Activated naive CD8-positive, alpha-beta T cell treated with anti-CD3 and anti-CD28 coated beads for 36 hours (primary cell): ENCODE data around the gene TUT4. TPM values are rescaled to one million over a fixed set of nuclear protein-coding genes. Genes with fewer than 3 reads are reported as not detected.
A peak's percentile ranks its signal among the peaks of the same experiment; 100 is the strongest.

Source experiments
- DNase-seq: peaks from one replicate; pipeline ENCODE4 v3.0.0; 2021
- H3K27ac Mint-ChIP-seq: one replicate; pipeline ENCODE4 v1.8.0; 2022; ENCODE audit warnings: mild to moderate bottlenecking, moderate library complexity, mixed read lengths
- H3K27me3 Mint-ChIP-seq: one replicate; pipeline ENCODE4 v1.8.0; 2022; ENCODE audit warnings: mild to moderate bottlenecking, mixed read lengths
- H3K36me3 Mint-ChIP-seq: one replicate; pipeline ENCODE4 v1.8.0; 2021; ENCODE audit warnings: mild to moderate bottlenecking, mixed read lengths
- H3K4me1 Mint-ChIP-seq: one replicate; pipeline ENCODE4 v1.8.0; 2021; ENCODE audit warnings: mixed read lengths
- H3K4me3 Mint-ChIP-seq: one replicate; pipeline ENCODE4 v1.8.0; 2022; ENCODE audit warnings: mild to moderate bottlenecking, moderate library complexity, mixed read lengths
- H3K9me3 Mint-ChIP-seq: one replicate; pipeline ENCODE4 v1.8.0; 2022; ENCODE audit warnings: mixed read lengths
- total RNA-seq, 2 experiments: library from RNA; stranded (reverse); gene quantifications; one replicate each; pipeline ENCODE4 v1.2.3, GENCODE V29; 2021

TUT4 gene
- total RNA-seq, 2 experiments from 2014 or later, result 56.7 to 58.2 TPM

DNA sequence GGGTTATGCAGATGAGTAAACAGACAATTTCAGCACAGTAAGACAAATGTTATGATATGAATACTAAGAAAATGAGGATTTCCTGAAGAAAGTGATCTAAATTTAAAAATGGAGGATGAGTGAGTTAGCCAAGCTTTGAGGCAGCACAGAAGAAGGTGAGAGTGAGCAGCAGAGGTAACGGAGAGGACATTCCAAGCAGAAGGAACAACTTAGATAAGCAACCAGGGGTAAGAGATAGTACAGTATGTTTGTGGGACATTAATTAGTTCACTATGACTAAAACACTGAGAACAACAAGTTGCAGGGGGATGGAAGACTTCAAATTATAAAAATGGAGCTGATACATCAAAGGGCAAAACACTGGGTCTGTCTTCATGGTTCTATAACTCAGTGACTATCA lies 125.7 kb downstream of the TUT4 start:
- Mint-ChIP-seq H3K27ac (peak overlapping the region; percentile 4), H3K27me3 (no peaks in the 10 kb centered on the region), H3K4me3 (no peak overlapping the region), H3K36me3 (peaks cover 42% of the 10 kb centered on the region), H3K9me3 (no peaks in the 10 kb centered on the region), H3K4me1 (peaks cover 35% of the 10 kb centered on the region)
- DNase-seq, result no peak

DNA sequence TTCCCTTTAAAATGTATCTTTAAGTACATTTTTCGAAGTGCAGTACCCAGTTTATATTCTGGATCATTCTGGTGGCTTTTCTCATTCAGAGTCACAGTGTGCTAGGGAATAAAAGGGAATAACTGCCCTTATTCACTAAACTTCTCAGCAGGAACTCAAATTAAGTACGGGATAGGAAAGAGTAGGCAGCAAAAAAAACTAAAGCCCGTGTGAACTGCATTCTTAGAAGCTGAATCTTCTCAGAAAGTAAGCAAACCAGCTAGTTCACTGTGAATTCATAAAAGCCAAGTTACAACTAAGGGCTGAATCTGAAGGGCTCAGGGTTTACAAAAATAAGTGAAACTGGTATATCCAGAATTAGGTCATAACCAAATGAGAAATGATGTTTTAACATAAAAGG lies 126.5 kb downstream of the TUT4 start:
- no peak for DNase-seq
- Mint-ChIP-seq H3K36me3 (peaks cover 45% of the 10 kb centered on the region), H3K4me1 (peaks cover 35% of the 10 kb centered on the region), H3K27me3 (no peaks in the 10 kb centered on the region), H3K9me3 (no peaks in the 10 kb centered on the region), H3K4me3 (no peak overlapping the region), H3K27ac (peak overlapping the region; percentile 64)

DNA sequence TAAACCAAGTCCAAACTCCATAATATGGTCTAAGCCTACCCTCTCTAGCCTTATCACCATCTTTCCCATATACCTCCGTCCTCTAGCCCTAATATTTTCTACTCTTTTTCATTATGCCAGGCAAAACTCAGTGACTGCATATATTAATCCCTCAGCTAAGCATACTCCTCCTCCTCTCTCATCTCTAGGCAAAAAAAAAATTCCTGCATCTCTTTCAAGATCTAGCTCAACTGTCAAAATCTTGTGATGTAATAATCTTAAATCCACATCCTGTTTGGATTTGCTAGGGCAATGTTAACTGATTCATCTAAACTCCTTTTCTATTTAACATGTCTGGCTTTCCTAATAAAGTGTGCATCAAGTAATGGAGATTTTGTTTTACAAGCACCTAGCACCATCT lies 128.1 kb downstream of the TUT4 start:
- peaks cover 45% of the 10 kb centered on the region for H3K36me3 Mint-ChIP-seq
- H3K27me3 Mint-ChIP-seq, result no peaks in the 10 kb centered on the region
- H3K9me3 Mint-ChIP-seq, result no peaks in the 10 kb centered on the region
- H3K4me3 Mint-ChIP-seq, result no peak overlapping the region
- no peak for DNase-seq
- H3K27ac Mint-ChIP-seq, result peak overlapping the region; percentile 92
- peaks cover 37% of the 10 kb centered on the region for H3K4me1 Mint-ChIP-seq

DNA sequence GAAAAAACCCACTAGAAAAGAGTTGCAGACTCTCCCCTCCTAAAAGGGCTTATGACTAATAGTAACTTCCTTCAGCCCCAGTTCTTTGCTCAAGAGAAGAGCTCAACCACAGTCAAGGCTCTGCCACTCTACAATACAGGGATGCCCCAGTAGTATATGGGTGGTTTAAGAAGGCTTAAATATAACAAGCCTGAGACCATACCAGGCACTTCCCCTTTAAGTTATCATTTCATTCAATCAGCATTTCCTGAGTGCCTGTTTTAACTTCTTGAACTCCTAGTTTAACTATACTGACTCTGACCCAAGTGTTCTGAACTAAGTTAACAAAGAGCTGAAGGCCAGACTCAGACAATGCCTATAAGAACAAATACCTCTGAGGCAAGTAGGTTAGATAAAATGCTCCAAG lies 128.7 kb downstream of the TUT4 start:
- H3K9me3 Mint-ChIP-seq, result no peaks in the 10 kb centered on the region
- peak overlapping the region; percentile 55 for H3K4me3 Mint-ChIP-seq
- H3K27me3 Mint-ChIP-seq, result no peaks in the 10 kb centered on the region
- H3K36me3 Mint-ChIP-seq, result peaks cover 51% of the 10 kb centered on the region
- H3K4me1 Mint-ChIP-seq, result peaks cover 40% of the 10 kb centered on the region
- DNase-seq, result peak; percentile 5
- H3K27ac Mint-ChIP-seq, result peak overlapping the region; percentile 92

DNA sequence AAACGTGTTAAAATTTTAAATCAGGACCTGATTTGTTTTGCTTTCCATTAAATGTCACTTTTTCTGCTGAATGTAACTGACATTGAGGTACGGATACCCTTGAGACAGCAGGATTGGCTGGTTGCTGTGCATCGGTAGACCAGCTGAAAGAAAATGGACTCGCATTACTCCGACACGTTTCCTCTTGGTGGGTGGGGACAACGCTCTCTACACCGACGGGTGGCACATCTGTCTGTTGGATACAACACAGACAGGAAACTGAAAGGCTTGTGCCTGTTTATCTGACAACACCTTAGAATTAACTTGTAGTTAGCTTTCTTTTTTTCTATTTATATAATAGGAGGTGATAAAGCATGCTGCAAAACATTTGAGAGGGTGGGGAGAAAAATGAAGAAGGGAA lies 129.1 kb downstream of the TUT4 start:
- peak overlapping the region; percentile 92 for H3K27ac Mint-ChIP-seq
- no peaks in the 10 kb centered on the region for H3K27me3 Mint-ChIP-seq
- DNase-seq, result peak; percentile 69
- peak overlapping the region; percentile 55 for H3K4me3 Mint-ChIP-seq
- peaks cover 54% of the 10 kb centered on the region for H3K36me3 Mint-ChIP-seq
- peaks cover 40% of the 10 kb centered on the region for H3K4me1 Mint-ChIP-seq
- no peaks in the 10 kb centered on the region for H3K9me3 Mint-ChIP-seq

DNA sequence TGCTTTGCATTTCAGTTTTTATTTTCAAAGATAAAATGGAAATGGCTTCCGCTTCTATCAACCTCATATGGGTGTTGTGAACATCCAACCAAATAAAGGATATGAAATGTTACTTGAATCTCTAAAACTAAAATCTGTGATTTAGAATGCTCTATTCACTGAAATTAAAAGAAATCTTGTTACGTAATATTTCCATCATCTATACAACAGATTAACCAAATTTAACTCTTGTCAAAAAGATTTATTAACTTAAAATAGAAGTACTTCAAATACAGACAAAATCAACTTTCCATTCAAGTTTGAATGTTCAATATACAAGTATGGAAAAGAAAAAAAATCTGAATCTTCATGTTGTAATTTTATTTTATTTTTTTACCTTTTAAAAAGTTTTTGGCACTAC lies 129.8 kb downstream of the TUT4 start:
- no peak overlapping the region for H3K4me3 Mint-ChIP-seq
- H3K27me3 Mint-ChIP-seq, result no peaks in the 10 kb centered on the region
- H3K36me3 Mint-ChIP-seq, result peaks cover 53% of the 10 kb centered on the region
- peaks cover 42% of the 10 kb centered on the region for H3K4me1 Mint-ChIP-seq
- no peak for DNase-seq
- H3K9me3 Mint-ChIP-seq, result no peaks in the 10 kb centered on the region
- H3K27ac Mint-ChIP-seq, result peak overlapping the region; percentile 34

DNA sequence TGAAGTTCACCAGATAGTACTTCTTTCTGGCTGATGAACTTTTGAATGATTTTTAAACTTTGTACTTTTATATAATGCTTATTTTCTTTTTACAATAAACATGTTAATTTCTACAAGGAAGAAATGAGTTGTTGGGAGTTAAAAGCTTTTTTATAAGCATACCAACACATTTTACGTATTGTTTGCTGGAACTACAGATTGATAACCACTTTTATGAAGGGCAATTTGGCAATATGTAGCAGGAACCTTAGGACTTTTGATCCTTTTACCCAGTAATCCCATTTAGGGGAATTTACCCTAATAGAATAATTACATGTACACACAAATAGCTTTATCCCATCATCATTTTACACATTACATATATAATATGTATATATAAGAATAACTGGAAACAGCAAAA lies 132.2 kb downstream of the TUT4 start:
- H3K9me3 Mint-ChIP-seq, result no peaks in the 10 kb centered on the region
- no peak overlapping the region for H3K27ac Mint-ChIP-seq
- no peak for DNase-seq
- no peak overlapping the region for H3K4me3 Mint-ChIP-seq
- H3K4me1 Mint-ChIP-seq, result peaks cover 35% of the 10 kb centered on the region
- H3K27me3 Mint-ChIP-seq, result no peaks in the 10 kb centered on the region
- peaks cover 48% of the 10 kb centered on the region for H3K36me3 Mint-ChIP-seq

DNA sequence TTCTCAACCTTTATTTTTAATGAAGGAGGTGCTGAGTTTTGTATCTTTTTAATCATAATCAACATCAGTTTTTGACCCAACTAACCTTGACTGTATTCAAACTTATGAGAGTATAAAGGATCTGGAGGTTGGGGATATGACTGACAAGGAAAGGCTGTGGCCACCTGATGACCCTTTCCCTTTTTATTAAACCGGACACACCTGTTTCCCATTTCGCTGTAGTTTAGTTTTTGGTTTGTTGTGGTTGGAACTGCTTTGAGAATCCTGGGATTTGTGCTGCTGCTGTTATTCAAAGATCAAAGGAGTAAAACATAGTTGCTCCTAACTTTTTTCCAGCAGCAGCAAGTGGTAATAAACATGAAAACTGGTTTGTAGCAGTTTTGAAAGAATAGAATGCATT lies 136.1 kb downstream of the TUT4 start:
- Mint-ChIP-seq H3K27me3 (no peaks in the 10 kb centered on the region), H3K36me3 (peaks cover 45% of the 10 kb centered on the region), H3K9me3 (no peaks in the 10 kb centered on the region), H3K4me3 (no peak overlapping the region), H3K4me1 (peaks cover 7% of the 10 kb centered on the region), H3K27ac (no peak overlapping the region)
- DNase-seq, result no peak

DNA sequence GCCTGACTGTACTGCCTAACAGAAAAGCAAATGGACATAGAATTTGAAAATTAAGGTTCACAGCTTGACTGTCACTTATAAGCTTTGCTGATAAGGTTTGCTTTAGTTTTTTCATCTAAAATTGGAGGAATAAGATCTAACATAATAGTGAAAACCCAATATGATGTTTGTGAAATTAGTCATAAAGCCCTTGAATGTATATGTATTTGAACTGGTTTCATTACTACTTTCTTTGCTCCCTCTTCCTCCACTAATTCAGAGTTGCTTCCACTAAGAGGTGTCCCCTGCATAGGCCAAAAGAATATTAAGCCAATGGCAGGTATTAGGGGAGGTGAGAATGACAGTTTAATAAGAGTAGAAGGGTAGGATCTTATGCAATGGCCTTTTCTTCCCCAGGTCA lies 137.9 kb downstream of the TUT4 start:
- H3K27me3 Mint-ChIP-seq, result no peaks in the 10 kb centered on the region
- H3K9me3 Mint-ChIP-seq, result no peaks in the 10 kb centered on the region
- no peak overlapping the region for H3K27ac Mint-ChIP-seq
- peaks cover 7% of the 10 kb centered on the region for H3K4me1 Mint-ChIP-seq
- DNase-seq, result no peak
- H3K4me3 Mint-ChIP-seq, result no peak overlapping the region
- H3K36me3 Mint-ChIP-seq, result peaks cover 48% of the 10 kb centered on the region

DNA sequence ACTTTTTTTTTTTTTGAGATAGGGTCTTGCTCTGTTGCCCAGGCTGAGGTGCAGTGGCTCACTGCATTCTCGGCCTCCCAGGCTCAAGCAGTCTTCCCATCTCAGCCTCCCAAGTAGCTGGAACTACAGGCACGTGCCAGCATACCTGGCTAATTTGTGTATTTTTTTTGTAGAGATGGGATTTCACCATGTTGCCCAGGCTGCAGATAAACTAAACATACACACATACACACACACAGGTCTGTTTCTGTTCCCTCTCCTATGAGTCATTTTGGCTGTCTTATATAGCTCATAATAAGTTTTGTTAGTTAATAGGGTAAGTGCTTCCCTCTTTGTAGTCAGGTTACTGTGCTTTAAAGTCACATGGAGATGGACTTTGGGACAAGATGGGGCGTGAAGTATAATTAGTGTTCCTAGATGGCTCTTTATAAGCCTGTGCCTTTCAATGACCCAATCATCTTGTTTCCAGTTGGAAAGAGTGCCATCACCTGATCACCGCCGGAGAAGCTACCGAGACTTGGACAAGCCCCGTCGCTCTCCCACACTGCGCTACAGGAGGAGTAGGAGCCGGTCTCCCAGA lies 139.4 kb downstream of the TUT4 start:
- Mint-ChIP-seq H3K4me3 (no peak overlapping the region), H3K4me1 (peaks cover 2% of the 10 kb centered on the region), H3K9me3 (no peaks in the 10 kb centered on the region), H3K36me3 (peaks cover 43% of the 10 kb centered on the region), H3K27ac (no peak overlapping the region), H3K27me3 (no peaks in the 10 kb centered on the region)
- no peak for DNase-seq

DNA sequence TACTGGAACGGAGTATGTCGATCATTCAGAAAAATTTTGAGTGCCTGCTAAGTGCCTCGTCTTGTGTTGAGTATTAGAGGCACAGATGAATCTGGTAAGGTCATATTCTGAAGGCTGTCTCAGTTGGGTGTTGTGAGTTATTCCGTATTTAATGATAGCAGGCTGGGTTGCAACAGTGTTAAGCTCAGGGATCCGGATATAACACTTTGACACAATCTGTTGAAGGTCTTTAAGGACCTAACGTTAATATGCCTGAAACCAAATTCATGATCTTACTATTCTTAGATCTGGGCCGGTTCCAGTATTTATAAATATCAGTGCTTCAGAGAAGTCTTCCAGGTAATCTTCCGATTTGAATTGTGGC lies 147.9 kb downstream of the TUT4 start:
- H3K27me3 Mint-ChIP-seq, result no peaks in the 10 kb centered on the region
- no peaks in the 10 kb centered on the region for H3K9me3 Mint-ChIP-seq
- peak overlapping the region; percentile 100 for H3K27ac Mint-ChIP-seq
- peak overlapping the region; percentile 100 for H3K4me3 Mint-ChIP-seq
- peaks cover 40% of the 10 kb centered on the region for H3K4me1 Mint-ChIP-seq
- no peak for DNase-seq
- H3K36me3 Mint-ChIP-seq, result peaks cover 61% of the 10 kb centered on the region

DNA sequence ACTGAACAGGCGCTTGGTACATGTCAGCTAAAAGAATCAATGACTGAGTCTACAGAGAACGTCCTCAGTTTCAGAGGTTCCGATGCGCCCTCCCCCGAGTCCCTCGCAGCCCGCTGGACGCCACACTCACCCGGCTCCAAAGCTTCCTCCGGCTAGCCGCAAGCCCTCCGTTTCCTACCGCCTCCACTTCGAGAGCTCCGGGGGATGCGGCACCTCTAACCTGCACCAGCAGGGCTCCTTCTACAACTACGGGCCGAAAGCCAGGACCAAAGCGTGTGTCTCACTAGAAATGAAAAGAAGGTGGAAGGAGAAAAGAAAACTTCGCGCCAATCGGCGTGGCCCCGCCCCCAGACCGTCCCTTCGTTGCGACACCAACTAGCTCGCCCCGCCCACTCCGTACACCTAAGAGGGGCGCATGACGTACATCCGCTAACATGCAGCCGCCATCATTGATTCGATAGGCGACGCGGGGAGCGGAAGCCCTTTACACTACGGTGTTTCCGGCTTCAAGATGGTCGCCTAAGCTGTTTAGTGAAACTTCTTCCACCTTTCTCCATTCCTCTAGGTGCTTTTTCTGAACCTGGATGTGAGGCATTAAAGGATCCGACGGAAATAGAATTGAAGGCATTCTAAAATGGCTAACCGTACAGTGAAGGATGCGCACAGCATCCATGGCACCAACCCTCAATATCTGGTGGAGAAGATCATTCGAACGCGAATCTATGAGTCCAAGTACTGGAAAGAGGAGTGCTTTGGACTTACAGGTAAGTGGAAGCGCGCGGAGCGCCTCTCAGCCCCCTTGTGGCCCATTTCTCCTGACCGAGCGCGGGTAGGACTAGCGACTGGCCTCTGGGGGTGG lies 148.5 kb downstream of the TUT4 start, which contains the start of the genes ORC1 and PRPF38A:
ORC1 (minus strand) TSS at position 308 of the 859 bp plus-strand sequence. CDS start 2,200 bp downstream, outside the sequence.
PRPF38A (plus strand) TSS at position 487 of the 859 bp plus-strand sequence; CDS start at position 635, 148 bp downstream.
- DNase-seq, result peak; percentile 96
- peak within 1 kb of the TSS; percentile 100 for H3K4me3 Mint-ChIP-seq
- H3K9me3 Mint-ChIP-seq, result no peaks in the 10 kb centered on the region
- H3K27ac Mint-ChIP-seq, result peak within 1 kb of the TSS; percentile 100
- peaks cover 65% of the 10 kb centered on the region for H3K36me3 Mint-ChIP-seq
- no peaks in the 10 kb centered on the region for H3K27me3 Mint-ChIP-seq
- peaks cover 40% of the 10 kb centered on the region for H3K4me1 Mint-ChIP-seq

DNA sequence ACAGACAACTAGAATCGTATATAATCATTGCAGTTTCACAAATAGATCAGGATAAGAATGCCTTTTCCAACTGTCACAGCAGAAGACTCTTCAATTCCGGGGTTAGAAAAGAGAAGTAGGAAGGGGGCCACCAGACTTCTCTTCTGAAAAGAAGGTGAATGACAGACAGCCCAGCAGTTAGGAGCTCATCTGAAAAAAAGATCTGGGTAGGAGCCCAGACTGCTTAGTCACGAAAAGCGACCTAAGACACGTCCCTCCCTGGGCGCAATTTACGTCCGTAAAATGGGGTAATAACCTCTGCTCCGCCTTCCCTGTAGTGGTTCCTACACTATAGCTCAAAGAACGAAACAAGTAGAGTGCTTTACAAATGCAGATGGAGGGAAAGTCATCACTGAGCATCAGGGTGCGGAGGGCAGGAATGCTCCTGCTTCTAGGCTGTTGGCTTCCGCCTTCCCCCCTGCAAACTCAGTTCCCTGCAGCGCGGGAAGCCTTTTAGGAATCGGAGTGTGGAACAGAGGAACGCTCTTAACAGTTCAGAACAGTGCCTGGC lies 149.3 kb downstream of the TUT4 start:
- no peaks in the 10 kb centered on the region for H3K9me3 Mint-ChIP-seq
- H3K27ac Mint-ChIP-seq, result peak overlapping the region; percentile 100
- peak overlapping the region; percentile 100 for H3K4me3 Mint-ChIP-seq
- peaks cover 65% of the 10 kb centered on the region for H3K36me3 Mint-ChIP-seq
- H3K4me1 Mint-ChIP-seq, result peaks cover 40% of the 10 kb centered on the region
- peak; percentile 42 for DNase-seq
- H3K27me3 Mint-ChIP-seq, result no peaks in the 10 kb centered on the region

DNA sequence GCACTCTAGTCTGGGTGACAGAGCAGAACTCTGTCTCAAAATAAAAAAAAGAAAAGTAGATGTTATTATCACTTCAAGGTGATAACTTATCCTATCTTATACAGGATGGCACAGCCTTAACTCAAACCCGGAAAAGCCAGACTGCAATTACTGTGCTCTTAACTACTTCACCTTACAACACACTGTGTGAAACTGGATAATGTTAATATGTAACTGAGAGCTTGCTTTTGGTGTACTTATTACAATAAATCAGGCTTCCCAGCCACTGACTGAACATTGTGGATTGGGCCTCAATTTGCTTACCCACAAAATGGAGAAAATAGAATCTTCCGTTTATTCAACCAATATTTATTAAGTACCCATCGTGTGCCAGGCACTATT lies 150.0 kb downstream of the TUT4 start:
- H3K4me1 Mint-ChIP-seq, result peaks cover 38% of the 10 kb centered on the region
- H3K27me3 Mint-ChIP-seq, result no peaks in the 10 kb centered on the region
- H3K4me3 Mint-ChIP-seq, result peak overlapping the region; percentile 100
- DNase-seq, result no peak
- H3K36me3 Mint-ChIP-seq, result peaks cover 65% of the 10 kb centered on the region
- no peaks in the 10 kb centered on the region for H3K9me3 Mint-ChIP-seq
- H3K27ac Mint-ChIP-seq, result peak overlapping the region; percentile 100

DNA sequence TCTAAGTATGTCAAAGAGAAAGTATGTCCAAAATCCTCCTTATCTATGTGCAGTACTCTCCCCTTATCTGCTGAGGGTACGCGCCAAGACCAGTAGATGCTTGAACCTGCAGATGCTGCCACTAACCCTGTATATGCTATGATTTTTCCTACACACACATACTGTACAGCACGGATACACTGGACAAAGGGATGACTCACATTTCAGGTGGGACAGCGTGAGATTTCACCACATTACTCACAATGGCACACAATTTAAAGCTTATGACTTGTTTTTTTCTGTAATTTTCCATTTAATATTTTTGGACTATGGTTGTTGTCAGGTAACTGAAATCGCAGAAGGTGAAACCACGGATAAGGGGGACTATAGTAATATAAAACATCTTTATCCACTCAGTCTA lies 152.8 kb downstream of the TUT4 start:
- Mint-ChIP-seq H3K36me3 (peaks cover 69% of the 10 kb centered on the region), H3K4me1 (peaks cover 24% of the 10 kb centered on the region), H3K27ac (no peak overlapping the region), H3K27me3 (no peaks in the 10 kb centered on the region), H3K4me3 (no peak overlapping the region), H3K9me3 (no peaks in the 10 kb centered on the region)
- DNase-seq, result no peak
